ENCODE results near the gene MAN1C1. TPM values are rescaled to one million over a fixed set of nuclear protein-coding genes. Genes with fewer than 3 reads are reported as not detected.

Gene MAN1C1
- total RNA-seq, 1 experiment from 2014 or later, result 16.8 TPM

DNA sequence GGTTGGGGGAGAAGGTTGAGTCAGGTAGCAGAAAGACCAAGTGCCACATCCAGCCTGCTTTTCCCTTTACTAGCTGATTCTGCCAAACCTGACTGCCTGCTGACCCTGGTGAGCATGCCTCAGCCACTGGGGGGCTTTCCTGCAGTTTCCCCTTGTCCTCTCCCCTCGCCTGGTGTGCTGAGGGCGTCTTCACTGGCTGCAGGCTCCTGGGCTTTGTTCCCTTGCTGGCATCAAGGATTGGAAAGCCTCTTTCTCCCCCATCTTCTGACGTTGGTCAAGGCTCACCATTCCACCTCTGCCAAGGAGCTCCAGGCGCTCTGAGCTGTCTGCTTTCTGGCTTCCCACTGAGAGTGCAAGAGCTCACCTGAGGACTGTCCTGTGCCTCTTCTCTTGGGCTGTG lies 28.4 kb downstream of the MAN1C1 start:
- H3K4me3 Mint-ChIP-seq, result no peak overlapping the region
- POLR2A ChIA-PET, result no interaction called here
- H3K9me3 Mint-ChIP-seq, result no peaks in the 10 kb centered on the region
- peak; percentile 55 for ATAC-seq
- TF ChIP-seq JAZF1 (CRISPR knock-in tag; IDR thresholded peaks at IDR 0.05) (no peak), SMAD4 (CRISPR knock-in tag; IDR thresholded peaks at IDR 0.05) (no peak), GRHL2 (CRISPR knock-in tag; IDR thresholded peaks at IDR 0.05; ENCODE audit: insufficient replicate concordance, severe bottlenecking) (no peak), RORB (CRISPR knock-in tag; IDR thresholded peaks at IDR 0.05) (no peak), NR3C1 (CRISPR knock-in tag; conservative IDR thresholded peaks at IDR 0.05; ENCODE audit: low read depth) (no peak), NFE2L1 (CRISPR knock-in tag; IDR thresholded peaks at IDR 0.05) (no peak), ZNF416 (CRISPR knock-in tag; IDR thresholded peaks at IDR 0.05) (no peak), ZMAT4 (CRISPR knock-in tag; IDR thresholded peaks at IDR 0.05) (no peak), ZBTB21 (CRISPR knock-in tag; IDR thresholded peaks at IDR 0.05; ENCODE audit: borderline replicate concordance) (no peak), SOX15 (CRISPR knock-in tag; IDR thresholded peaks at IDR 0.05) (no peak), ZNF671 (CRISPR knock-in tag; IDR thresholded peaks at IDR 0.05) (no peak)
- TF ChIP-seq, protein P1, sequence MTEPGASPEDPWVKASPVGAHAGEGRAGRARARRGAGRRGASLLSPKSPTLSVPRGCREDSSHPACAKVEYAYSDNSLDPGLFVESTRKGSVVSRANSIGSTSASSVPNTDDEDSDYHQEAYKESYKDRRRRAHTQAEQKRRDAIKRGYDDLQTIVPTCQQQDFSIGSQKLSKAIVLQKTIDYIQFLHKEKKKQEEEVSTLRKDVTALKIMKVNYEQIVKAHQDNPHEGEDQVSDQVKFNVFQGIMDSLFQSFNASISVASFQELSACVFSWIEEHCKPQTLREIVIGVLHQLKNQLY (CRISPR knock-in tag; IDR thresholded peaks at IDR 0.05), result no peak
- TF ChIP-seq, protein P2, sequence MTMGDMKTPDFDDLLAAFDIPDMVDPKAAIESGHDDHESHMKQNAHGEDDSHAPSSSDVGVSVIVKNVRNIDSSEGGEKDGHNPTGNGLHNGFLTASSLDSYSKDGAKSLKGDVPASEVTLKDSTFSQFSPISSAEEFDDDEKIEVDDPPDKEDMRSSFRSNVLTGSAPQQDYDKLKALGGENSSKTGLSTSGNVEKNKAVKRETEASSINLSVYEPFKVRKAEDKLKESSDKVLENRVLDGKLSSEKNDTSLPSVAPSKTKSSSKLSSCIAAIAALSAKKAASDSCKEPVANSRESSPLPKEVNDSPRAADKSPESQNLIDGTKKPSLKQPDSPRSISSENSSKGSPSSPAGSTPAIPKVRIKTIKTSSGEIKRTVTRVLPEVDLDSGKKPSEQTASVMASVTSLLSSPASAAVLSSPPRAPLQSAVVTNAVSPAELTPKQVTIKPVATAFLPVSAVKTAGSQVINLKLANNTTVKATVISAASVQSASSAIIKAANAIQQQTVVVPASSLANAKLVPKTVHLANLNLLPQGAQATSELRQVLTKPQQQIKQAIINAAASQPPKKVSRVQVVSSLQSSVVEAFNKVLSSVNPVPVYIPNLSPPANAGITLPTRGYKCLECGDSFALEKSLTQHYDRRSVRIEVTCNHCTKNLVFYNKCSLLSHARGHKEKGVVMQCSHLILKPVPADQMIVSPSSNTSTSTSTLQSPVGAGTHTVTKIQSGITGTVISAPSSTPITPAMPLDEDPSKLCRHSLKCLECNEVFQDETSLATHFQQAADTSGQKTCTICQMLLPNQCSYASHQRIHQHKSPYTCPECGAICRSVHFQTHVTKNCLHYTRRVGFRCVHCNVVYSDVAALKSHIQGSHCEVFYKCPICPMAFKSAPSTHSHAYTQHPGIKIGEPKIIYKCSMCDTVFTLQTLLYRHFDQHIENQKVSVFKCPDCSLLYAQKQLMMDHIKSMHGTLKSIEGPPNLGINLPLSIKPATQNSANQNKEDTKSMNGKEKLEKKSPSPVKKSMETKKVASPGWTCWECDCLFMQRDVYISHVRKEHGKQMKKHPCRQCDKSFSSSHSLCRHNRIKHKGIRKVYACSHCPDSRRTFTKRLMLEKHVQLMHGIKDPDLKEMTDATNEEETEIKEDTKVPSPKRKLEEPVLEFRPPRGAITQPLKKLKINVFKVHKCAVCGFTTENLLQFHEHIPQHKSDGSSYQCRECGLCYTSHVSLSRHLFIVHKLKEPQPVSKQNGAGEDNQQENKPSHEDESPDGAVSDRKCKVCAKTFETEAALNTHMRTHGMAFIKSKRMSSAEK (CRISPR knock-in tag; IDR thresholded peaks at IDR 0.05; ENCODE audit: borderline replicate concordance), result no peak
- TF ChIP-seq, protein P3, sequence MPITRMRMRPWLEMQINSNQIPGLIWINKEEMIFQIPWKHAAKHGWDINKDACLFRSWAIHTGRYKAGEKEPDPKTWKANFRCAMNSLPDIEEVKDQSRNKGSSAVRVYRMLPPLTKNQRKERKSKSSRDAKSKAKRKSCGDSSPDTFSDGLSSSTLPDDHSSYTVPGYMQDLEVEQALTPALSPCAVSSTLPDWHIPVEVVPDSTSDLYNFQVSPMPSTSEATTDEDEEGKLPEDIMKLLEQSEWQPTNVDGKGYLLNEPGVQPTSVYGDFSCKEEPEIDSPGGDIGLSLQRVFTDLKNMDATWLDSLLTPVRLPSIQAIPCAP (CRISPR knock-in tag; IDR thresholded peaks at IDR 0.05), result no peak
- TF ChIP-seq, protein P4, sequence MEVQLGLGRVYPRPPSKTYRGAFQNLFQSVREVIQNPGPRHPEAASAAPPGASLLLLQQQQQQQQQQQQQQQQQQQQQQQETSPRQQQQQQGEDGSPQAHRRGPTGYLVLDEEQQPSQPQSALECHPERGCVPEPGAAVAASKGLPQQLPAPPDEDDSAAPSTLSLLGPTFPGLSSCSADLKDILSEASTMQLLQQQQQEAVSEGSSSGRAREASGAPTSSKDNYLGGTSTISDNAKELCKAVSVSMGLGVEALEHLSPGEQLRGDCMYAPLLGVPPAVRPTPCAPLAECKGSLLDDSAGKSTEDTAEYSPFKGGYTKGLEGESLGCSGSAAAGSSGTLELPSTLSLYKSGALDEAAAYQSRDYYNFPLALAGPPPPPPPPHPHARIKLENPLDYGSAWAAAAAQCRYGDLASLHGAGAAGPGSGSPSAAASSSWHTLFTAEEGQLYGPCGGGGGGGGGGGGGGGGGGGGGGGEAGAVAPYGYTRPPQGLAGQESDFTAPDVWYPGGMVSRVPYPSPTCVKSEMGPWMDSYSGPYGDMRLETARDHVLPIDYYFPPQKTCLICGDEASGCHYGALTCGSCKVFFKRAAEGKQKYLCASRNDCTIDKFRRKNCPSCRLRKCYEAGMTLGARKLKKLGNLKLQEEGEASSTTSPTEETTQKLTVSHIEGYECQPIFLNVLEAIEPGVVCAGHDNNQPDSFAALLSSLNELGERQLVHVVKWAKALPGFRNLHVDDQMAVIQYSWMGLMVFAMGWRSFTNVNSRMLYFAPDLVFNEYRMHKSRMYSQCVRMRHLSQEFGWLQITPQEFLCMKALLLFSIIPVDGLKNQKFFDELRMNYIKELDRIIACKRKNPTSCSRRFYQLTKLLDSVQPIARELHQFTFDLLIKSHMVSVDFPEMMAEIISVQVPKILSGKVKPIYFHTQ (CRISPR knock-in tag; IDR thresholded peaks at IDR 0.05), result no peak
- TF ChIP-seq, protein P5, sequence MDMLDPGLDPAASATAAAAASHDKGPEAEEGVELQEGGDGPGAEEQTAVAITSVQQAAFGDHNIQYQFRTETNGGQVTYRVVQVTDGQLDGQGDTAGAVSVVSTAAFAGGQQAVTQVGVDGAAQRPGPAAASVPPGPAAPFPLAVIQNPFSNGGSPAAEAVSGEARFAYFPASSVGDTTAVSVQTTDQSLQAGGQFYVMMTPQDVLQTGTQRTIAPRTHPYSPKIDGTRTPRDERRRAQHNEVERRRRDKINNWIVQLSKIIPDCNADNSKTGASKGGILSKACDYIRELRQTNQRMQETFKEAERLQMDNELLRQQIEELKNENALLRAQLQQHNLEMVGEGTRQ (CRISPR knock-in tag; IDR thresholded peaks at IDR 0.05), result no peak
- no peaks in the 10 kb centered on the region for H3K36me3 Mint-ChIP-seq
- H3K4me1 Mint-ChIP-seq, result peaks cover 11% of the 10 kb centered on the region
- no peak for DNase-seq (ENCODE audit: low spot score)
- H3K27me3 Mint-ChIP-seq (ENCODE audit: low read depth), result no peaks in the 10 kb centered on the region
- no peak overlapping the region for H3K27ac Mint-ChIP-seq
- CTCF ChIA-PET, result interaction anchor here (0.9 to 1.4 kb wide), 7 partner anchors 13 to 153 kb away, joined by 3 to 5 read pairs (median 5); no protein-coding TSS in a partner anchor

Data from WTC11 (cell line).